Measurements from ENCODE around the gene NTN5.

- no peak for TF ChIP-seq ARNT (IDR thresholded peaks at IDR 0.05)
- TF ChIP-seq BHLHE40 (IDR thresholded peaks at IDR 0.05; ENCODE audit: borderline replicate concordance): no peak; the same call in 1 of the 2 replicates
- TF ChIP-seq HDGF (IDR thresholded peaks at IDR 0.05; ENCODE audit: borderline replicate concordance): no peak
- TF ChIP-seq SUZ12 (IDR thresholded peaks at IDR 0.05): no peak
- no peak for TF ChIP-seq SP1 (IDR thresholded peaks at IDR 0.05)
- TF ChIP-seq NFRKB (IDR thresholded peaks at IDR 0.05): no peak
Measured at GRCh38 chr19:48634424-48635262, 38.2 kb downstream of the NTN5 start.

Measured in HEK293T (cell line).